ENCODE measurements around the gene MAL. TPM values are rescaled to one million over a fixed set of nuclear protein-coding genes. Genes with fewer than 3 reads are reported as not detected.

MAL gene
- total and polyA plus RNA-seq, 2 experiments from 2014 or later, result 1.4 TPM; not detected in 1

DNA sequence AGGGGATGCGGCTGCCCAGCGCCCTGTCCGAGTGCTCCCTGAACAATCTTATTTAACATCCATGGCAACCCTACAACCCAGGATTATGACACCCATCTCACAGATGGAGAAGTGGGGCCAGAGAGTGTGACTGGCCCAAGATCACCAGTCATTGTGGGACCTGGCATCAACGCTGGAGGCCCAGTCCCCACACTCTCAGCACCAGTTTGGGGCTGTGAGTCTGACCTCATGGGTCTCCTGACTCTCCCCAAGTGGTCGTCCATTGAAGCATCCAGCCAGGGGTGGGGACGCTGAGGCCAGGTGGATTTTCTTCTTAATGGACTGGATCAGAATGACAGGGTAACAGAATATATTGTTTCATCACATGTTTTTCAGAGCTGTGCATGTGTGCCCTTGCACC lies 24.5 kb downstream of the MAL start:
- no peak overlapping the region for H3K4me3 ChIP-seq
- no peaks in the 10 kb centered on the region for H3K9me3 ChIP-seq (ENCODE audit: low read depth)
- H2AFZ ChIP-seq, result no peak overlapping the region
- no peak for DNase-seq (ENCODE audit: low spot score)
- H4K20me1 ChIP-seq (ENCODE audit: insufficient read depth, poor library complexity, severe bottlenecking), result no peaks in the 10 kb centered on the region
- no peaks in the 10 kb centered on the region for H3K27me3 ChIP-seq
- H3K4me1 ChIP-seq (ENCODE audit: insufficient read depth), result no peaks in the 10 kb centered on the region
- H3K36me3 ChIP-seq (replicated peaks; ENCODE audit: insufficient read depth, low read depth), result no peaks in the 10 kb centered on the region
- TF ChIP-seq, protein P1, sequence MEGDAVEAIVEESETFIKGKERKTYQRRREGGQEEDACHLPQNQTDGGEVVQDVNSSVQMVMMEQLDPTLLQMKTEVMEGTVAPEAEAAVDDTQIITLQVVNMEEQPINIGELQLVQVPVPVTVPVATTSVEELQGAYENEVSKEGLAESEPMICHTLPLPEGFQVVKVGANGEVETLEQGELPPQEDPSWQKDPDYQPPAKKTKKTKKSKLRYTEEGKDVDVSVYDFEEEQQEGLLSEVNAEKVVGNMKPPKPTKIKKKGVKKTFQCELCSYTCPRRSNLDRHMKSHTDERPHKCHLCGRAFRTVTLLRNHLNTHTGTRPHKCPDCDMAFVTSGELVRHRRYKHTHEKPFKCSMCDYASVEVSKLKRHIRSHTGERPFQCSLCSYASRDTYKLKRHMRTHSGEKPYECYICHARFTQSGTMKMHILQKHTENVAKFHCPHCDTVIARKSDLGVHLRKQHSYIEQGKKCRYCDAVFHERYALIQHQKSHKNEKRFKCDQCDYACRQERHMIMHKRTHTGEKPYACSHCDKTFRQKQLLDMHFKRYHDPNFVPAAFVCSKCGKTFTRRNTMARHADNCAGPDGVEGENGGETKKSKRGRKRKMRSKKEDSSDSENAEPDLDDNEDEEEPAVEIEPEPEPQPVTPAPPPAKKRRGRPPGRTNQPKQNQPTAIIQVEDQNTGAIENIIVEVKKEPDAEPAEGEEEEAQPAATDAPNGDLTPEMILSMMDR (IDR thresholded peaks at IDR 0.05; ENCODE audit: poor library complexity), result no peak
- TF ChIP-seq EZH2phosphoT487 (IDR thresholded peaks at IDR 0.05; ENCODE audit: low read depth, severe bottlenecking, unreplicated experiment), result no peak
- no peak for TF ChIP-seq EZH2 (IDR thresholded peaks at IDR 0.05; ENCODE audit: borderline replicate concordance)
- 81% methylated on average over 6 of the region's 6 CpGs for WGBS (ENCODE audit: low lambda C conversion rate, missing lambda C conversion rate)
- no peaks in the 10 kb centered on the region for H3K79me2 ChIP-seq
- H3K27ac ChIP-seq, result no peak overlapping the region
- no peak overlapping the region for H3K4me2 ChIP-seq
- H3K9me2 ChIP-seq (replicated peaks; ENCODE audit: insufficient read depth), result no peaks in the 10 kb centered on the region

DNA sequence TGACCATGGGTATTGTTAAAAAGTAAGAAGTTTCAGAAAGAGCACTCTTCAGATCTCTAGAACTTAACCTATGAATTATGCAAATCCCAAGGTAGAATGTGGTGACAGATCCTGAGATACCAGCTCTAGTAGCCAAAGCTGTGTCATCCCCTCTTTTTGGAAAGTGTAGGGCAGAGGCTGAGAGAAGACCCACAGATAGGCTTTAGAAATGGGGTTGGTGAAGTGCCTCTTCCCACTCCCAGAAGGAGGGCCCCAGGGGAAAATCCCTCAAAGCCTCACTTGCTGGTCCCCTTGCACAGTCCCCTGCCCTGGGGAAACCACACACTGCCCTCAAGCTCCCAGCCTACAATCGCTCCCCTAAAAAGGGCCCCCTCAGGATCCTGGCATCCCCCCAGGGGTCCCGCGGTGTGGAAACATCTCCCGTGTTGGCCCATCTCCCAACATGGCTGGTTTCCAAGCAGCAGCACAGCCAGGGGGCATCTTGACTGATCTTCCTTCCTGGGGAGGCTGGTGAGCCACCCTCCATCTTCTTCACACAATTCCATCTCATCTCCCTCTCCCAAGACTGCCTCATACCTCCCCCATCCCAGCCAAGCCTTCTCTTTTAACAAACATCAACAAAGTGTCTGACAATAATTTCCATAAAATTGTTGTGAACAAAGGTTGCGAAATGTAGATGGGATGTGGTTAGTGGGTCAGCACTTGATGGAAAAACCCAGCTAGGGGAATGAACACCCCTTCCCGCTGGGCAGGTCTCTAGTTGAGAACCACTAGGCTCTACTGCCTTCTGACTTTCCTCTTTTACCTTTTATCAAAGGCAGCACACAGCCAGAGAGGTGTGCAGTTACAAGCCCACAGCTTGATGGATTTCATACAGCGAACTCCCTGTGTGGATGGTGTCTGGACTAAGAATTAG lies 25.1 kb downstream of the MAL start:
- WGBS (ENCODE audit: low lambda C conversion rate, missing lambda C conversion rate), result 85% methylated on average over 7 of the region's 7 CpGs

GRCh38 chr2:95051626-95052025 lies 26.1 kb downstream of the MAL start:
- no peaks in the 10 kb centered on the region for H4K20me1 ChIP-seq (ENCODE audit: insufficient read depth, poor library complexity, severe bottlenecking)
- H3K4me2 ChIP-seq, result no peak overlapping the region
- H3K27ac ChIP-seq, result no peak overlapping the region
- no peaks in the 10 kb centered on the region for H3K27me3 ChIP-seq
- no peak overlapping the region for H3K4me3 ChIP-seq
- no peaks in the 10 kb centered on the region for H3K36me3 ChIP-seq (replicated peaks; ENCODE audit: insufficient read depth, low read depth)
- TF ChIP-seq EZH2phosphoT487 (IDR thresholded peaks at IDR 0.05; ENCODE audit: low read depth, severe bottlenecking, unreplicated experiment), result no peak
- TF ChIP-seq EZH2 (IDR thresholded peaks at IDR 0.05; ENCODE audit: borderline replicate concordance), result no peak
- TF ChIP-seq, protein P1 (IDR thresholded peaks at IDR 0.05; ENCODE audit: poor library complexity), result no peak
- no peaks in the 10 kb centered on the region for H3K79me2 ChIP-seq
- no peaks in the 10 kb centered on the region for H3K9me3 ChIP-seq (ENCODE audit: low read depth)
- WGBS (ENCODE audit: low lambda C conversion rate, missing lambda C conversion rate), result 75% methylated on average over 10 of the region's 10 CpGs
- H2AFZ ChIP-seq, result no peak overlapping the region
- no peaks in the 10 kb centered on the region for H3K9me2 ChIP-seq (replicated peaks; ENCODE audit: insufficient read depth)
- H3K4me1 ChIP-seq (ENCODE audit: insufficient read depth), result no peaks in the 10 kb centered on the region
- no peak for DNase-seq (ENCODE audit: low spot score)

More for the DNA sequence above, 25.1 kb downstream of the MAL start:
- Histone ChIP-seq H3K4me2 (no peak overlapping the region), H3K4me1 (ENCODE audit: insufficient read depth) (no peaks in the 10 kb centered on the region), H3K4me3 (no peak overlapping the region), H3K79me2 (no peaks in the 10 kb centered on the region), H3K9me3 (ENCODE audit: low read depth) (no peaks in the 10 kb centered on the region), H3K27me3 (no peaks in the 10 kb centered on the region), H2AFZ (no peak overlapping the region), H3K27ac (no peak overlapping the region), H3K36me3 (replicated peaks; ENCODE audit: insufficient read depth, low read depth) (no peaks in the 10 kb centered on the region), H4K20me1 (ENCODE audit: insufficient read depth, poor library complexity, severe bottlenecking) (no peaks in the 10 kb centered on the region), H3K9me2 (replicated peaks; ENCODE audit: insufficient read depth) (no peaks in the 10 kb centered on the region)
- DNase-seq (ENCODE audit: low spot score), result no peak
- TF ChIP-seq, protein P1 (IDR thresholded peaks at IDR 0.05; ENCODE audit: poor library complexity), result no peak
- no peak for TF ChIP-seq EZH2phosphoT487 (IDR thresholded peaks at IDR 0.05; ENCODE audit: low read depth, severe bottlenecking, unreplicated experiment)
- TF ChIP-seq EZH2 (IDR thresholded peaks at IDR 0.05; ENCODE audit: borderline replicate concordance), result no peak

Measured in hepatocyte (in vitro differentiated cells).